HepG2 (cell line): ENCODE data around the gene MCU. TPM values are rescaled to one million over a fixed set of nuclear protein-coding genes. Genes with fewer than 3 reads are reported as not detected.

Experiments
- FOSL2 ChIP-seq: sonication (generic); formaldehyde crosslinking; IDR thresholded peaks from 2 replicates; pipeline ENCODE4 v1.4.0; 2020; ENCODE audit warnings: missing genetic modification reagents
- JUN ChIP-seq: sonication (generic); formaldehyde crosslinking; IDR thresholded peaks from 2 replicates; pipeline ENCODE4 v1.4.0; 2020; ENCODE audit warnings: mild to moderate bottlenecking, missing genetic modification reagents
- KLF12 ChIP-seq: sonication (generic); formaldehyde crosslinking; IDR thresholded peaks from 2 replicates; pipeline ENCODE4 v1.4.0; 2020; ENCODE audit warnings: missing genetic modification reagents, borderline replicate concordance
- NFKB2 ChIP-seq: sonication (generic); formaldehyde crosslinking; IDR thresholded peaks from 2 replicates; pipeline ENCODE4 v1.4.0; 2020; ENCODE audit warnings: missing genetic modification reagents, borderline replicate concordance
- POLR2AphosphoS2 ChIP-seq: IDR thresholded peaks from 2 replicates; pipeline ENCODE4 v1.6.1; 2011; ENCODE audit warnings: low read depth, low read length, improper control_type of control experiment
- RARA ChIP-seq: IDR thresholded peaks from 2 replicates; pipeline ENCODE4 v1.6.1; 2016; ENCODE audit warnings: missing genetic modification reagents, missing compliant biosample characterization
- RXRB ChIP-seq: IDR thresholded peaks from 2 replicates; pipeline ENCODE4 v1.6.1; 2016; ENCODE audit warnings: borderline replicate concordance, missing genetic modification reagents, missing compliant biosample characterization
- TEAD3 ChIP-seq: optimal IDR thresholded peaks from 2 replicates; pipeline ENCODE3; 2016; ENCODE audit warnings: borderline replicate concordance
- ZBTB3 ChIP-seq: sonication (generic); formaldehyde crosslinking; IDR thresholded peaks from 2 replicates; pipeline ENCODE4 v1.4.0; 2020; ENCODE audit warnings: low read depth, mild to moderate bottlenecking, moderate library complexity, missing genetic modification reagents, borderline replicate concordance
- ZEB1 ChIP-seq: IDR thresholded peaks from 2 replicates; pipeline ENCODE4 v1.6.1; 2012; ENCODE audit warnings: mild to moderate bottlenecking, low read depth, inconsistent platforms; ENCODE audit not compliant: insufficient replicate concordance
- ZNF253 ChIP-seq: sonication (generic); formaldehyde crosslinking; IDR thresholded peaks from 2 replicates; pipeline ENCODE4 v1.8.0; 2022; ENCODE audit warnings: mild to moderate bottlenecking, missing genetic modification reagents, borderline replicate concordance
- ZNF614 ChIP-seq: IDR thresholded peaks from 2 replicates; pipeline ENCODE4 v1.6.1; 2018; ENCODE audit warnings: missing biosample characterization, missing genetic modification reagents, inconsistent platforms, borderline replicate concordance
- polyA plus RNA-seq, 8 experiments: library from polyadenylated mRNA; depleted of rRNA in 3 of 8; stranded (reverse) in 7 of 8; unstranded in 1 of 8; fragments of >200 nt; fragmentation: Illumina TruSeq in 4 of 8; extraction: Trizol in 4 of 8; gene quantifications; 2 replicates each; pipeline versions ENCODE4 v1.2.1 to v1.2.3, GENCODE V29; 2011 to 2016; ENCODE audit warnings: low read depth in 4 of 8, missing spikeins in 1 of 8, mixed read lengths in 1 of 8; ENCODE audit not compliant: insufficient read depth in 1 of 8
- total RNA-seq, 5 experiments: library from RNA; depleted of rRNA; stranded (reverse); fragments of >200 nt; fragmentation: Illumina TruSeq; extraction: Trizol; gene quantifications; 2 replicates each; pipeline ENCODE4 v1.2.3, GENCODE V29; 2016; ENCODE audit warnings: low read depth in 1 of 5
- TF ChIP-seq, protein P1 (sequence below): IDR thresholded peaks from 2 replicates; pipeline ENCODE4 v1.6.1; 2016; ENCODE audit warnings: low read depth
- TF ChIP-seq, protein P2 (sequence below): sonication (generic); formaldehyde crosslinking; IDR thresholded peaks from 2 replicates; pipeline ENCODE4 v1.5.1; 2020; ENCODE audit warnings: mild to moderate bottlenecking, missing genetic modification reagents, borderline replicate concordance

MCU gene
- total and polyA plus RNA-seq, 2 of the 13 experiments (the other 11 are each of a cell fraction or from before 2014, with no cell fraction given): 25.9 to 64.5 TPM

DNA sequence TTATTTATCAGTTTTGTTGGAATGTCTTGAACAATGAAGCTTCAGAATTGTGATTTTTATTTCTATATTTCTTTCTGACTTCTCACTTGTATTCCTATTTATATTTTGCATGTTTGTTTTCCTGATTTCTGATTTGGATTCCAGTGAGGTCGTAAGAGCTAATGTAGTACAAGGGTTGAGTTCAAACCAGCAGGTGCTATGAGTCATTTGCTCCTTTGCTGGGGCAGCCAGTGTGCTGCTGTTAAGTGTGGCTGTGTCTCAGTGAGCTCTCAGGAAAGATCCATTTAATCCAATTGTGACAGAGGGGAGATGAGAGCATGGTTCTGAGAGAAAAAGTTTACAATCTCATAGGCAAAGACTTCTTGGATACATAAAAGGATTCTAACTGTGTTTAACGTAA lies 48.6 kb downstream of the MCU start (continued):
- TF ChIP-seq ZBTB3 (CRISPR knock-in tag) (no peak), ZNF253 (no peak), ZEB1 (no peak), TEAD3 (CRISPR knock-in tag) (peak; percentile 26), JUN (CRISPR knock-in tag) (0 out of 2 replicates have a peak, but pooled peaks have one; percentile 38), FOSL2 (CRISPR knock-in tag) (peak; percentile 90), RXRB (CRISPR knock-in tag) (peak; percentile 11; the same call in 1 of the 2 replicates), KLF12 (CRISPR knock-in tag) (no peak), POLR2AphosphoS2 (no peak), RARA (peak; percentile 30; the same call in 1 of the 2 replicates), NFKB2 (no peak), ZNF614 (CRISPR knock-in tag) (no peak)
- TF ChIP-seq, protein P1, sequence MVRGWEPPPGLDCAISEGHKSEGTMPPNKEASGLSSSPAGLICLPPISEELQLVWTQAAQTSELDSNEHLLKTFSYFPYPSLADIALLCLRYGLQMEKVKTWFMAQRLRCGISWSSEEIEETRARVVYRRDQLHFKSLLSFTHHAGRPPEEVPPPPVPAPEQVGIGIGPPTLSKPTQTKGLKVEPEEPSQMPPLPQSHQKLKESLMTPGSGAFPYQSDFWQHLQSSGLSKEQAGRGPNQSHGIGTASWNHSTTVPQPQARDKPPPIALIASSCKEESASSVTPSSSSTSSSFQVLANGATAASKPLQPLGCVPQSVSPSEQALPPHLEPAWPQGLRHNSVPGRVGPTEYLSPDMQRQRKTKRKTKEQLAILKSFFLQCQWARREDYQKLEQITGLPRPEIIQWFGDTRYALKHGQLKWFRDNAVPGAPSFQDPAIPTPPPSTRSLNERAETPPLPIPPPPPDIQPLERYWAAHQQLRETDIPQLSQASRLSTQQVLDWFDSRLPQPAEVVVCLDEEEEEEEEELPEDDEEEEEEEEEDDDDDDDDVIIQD (CRISPR knock-in tag): peak; percentile 43; the same call in 1 of the 2 replicates
- TF ChIP-seq, protein P2, sequence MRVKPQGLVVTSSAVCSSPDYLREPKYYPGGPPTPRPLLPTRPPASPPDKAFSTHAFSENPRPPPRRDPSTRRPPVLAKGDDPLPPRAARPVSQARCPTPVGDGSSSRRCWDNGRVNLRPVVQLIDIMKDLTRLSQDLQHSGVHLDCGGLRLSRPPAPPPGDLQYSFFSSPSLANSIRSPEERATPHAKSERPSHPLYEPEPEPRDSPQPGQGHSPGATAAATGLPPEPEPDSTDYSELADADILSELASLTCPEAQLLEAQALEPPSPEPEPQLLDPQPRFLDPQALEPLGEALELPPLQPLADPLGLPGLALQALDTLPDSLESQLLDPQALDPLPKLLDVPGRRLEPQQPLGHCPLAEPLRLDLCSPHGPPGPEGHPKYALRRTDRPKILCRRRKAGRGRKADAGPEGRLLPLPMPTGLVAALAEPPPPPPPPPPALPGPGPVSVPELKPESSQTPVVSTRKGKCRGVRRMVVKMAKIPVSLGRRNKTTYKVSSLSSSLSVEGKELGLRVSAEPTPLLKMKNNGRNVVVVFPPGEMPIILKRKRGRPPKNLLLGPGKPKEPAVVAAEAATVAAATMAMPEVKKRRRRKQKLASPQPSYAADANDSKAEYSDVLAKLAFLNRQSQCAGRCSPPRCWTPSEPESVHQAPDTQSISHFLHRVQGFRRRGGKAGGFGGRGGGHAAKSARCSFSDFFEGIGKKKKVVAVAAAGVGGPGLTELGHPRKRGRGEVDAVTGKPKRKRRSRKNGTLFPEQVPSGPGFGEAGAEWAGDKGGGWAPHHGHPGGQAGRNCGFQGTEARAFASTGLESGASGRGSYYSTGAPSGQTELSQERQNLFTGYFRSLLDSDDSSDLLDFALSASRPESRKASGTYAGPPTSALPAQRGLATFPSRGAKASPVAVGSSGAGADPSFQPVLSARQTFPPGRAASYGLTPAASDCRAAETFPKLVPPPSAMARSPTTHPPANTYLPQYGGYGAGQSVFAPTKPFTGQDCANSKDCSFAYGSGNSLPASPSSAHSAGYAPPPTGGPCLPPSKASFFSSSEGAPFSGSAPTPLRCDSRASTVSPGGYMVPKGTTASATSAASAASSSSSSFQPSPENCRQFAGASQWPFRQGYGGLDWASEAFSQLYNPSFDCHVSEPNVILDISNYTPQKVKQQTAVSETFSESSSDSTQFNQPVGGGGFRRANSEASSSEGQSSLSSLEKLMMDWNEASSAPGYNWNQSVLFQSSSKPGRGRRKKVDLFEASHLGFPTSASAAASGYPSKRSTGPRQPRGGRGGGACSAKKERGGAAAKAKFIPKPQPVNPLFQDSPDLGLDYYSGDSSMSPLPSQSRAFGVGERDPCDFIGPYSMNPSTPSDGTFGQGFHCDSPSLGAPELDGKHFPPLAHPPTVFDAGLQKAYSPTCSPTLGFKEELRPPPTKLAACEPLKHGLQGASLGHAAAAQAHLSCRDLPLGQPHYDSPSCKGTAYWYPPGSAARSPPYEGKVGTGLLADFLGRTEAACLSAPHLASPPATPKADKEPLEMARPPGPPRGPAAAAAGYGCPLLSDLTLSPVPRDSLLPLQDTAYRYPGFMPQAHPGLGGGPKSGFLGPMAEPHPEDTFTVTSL (CRISPR knock-in tag): peak; percentile 23; the same call in 1 of the 2 replicates
